HTR-8/SVneo (cell line): ENCODE data around the gene KCNK5.

ENCODE experiments used
- DNase-seq: peaks from one replicate; pipeline ENCODE4 v3.0.0; 2011; ENCODE audit warnings: low spot score, mixed read lengths; ENCODE audit not compliant: insufficient read length
- FAIRE-seq: peaks from 2 replicates; lab custom pipeline; 2011; peaks lifted over from hg19 to GRCh38; lab: Jason Lieb, UNC

The KCNK5 gene

GRCh38 chr6:39181826-39182225, 47.4 kb downstream of the KCNK5 start:
- DNase-seq: no peak
- FAIRE-seq: no peak

DNA sequence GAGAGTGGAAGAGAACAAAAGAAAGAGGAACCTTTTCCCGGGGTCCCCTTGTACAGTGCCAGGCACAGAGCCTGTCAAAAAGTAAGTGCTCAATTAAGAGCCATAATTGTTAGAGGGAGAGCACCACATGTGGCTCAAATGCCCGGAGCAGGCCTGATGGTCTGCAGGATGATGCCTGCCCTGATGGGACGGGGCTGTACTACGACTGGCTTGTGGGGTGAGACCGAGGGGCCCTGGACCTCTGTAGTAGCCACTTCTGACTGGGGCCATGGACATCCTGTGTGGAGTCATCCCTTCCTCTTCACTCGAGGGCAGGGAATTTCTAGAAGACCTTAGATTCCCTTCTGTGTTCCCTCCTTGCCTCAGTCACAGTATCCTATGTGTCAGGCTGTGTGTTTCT, 47.9 kb downstream of the KCNK5 start:
- FAIRE-seq: no peak
- DNase-seq: no peak

DNA sequence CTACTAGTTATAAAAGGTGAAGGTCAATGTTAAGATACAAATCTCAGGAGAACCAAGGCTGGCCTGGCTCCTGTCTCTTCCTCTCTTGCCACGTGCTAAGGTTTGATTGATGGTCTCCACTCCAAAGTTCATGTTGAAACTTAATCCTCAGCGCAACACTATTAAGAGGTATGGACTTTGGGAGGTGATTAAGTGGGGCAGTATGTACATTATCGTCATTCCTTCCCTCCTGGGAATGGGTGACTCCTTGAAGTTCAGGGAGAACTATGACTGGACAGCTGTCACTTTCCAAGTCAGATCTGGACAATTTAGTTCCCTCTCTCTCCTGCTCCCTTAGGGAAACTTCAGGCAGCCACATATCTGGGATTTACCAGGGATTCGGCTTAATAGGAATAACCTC, 50.5 kb downstream of the KCNK5 start:
- FAIRE-seq (no peak), DNase-seq (no peak)

DNA sequence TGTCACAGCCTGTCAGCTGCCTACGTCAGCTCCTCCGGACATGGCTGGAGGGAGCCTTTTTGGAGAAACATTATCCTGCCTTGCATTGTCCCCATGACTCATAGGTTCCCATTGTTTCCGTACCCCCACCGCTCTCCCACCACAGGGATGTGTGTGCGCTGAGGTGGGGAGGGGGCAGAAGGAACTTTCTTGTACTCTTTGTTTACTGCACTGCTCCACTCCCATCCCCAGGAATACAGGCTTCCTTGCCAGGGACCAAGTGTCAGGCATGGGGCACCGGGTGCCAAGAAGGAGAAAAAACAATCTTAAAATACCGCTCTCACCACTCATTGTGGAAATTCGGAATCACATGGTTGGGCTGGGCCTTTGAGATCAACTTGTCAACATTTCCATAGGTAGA, 51.0 kb downstream of the KCNK5 start:
- no peak for DNase-seq
- FAIRE-seq: no peak

GRCh38 chr6:39177130-39177529, 52.1 kb downstream of the KCNK5 start:
- DNase-seq: no peak
- no peak for FAIRE-seq

- FAIRE-seq (no peak), DNase-seq (no peak)
Observed at GRCh38 chr6:39173270-39173669, 56.0 kb downstream of the KCNK5 start.

DNA sequence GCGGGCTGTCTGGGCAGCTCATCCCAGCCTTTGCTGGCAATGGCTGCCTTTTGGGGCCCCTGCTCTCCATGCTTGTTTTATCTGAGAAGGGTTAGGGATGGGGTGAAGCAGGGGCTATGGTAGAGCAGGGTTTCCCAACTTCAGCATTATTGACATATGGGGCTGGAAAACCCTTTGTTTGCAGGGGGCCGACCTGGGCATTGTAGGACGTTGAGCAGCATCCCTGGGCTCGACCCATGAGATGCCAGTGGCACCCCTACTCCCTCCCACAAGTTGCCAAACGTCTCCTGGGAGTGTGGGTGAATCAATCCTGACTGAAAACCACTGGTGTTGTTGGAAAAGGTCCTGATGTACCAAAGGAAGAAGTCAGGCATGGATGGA, 56.9 kb downstream of the KCNK5 start:
- FAIRE-seq (no peak), DNase-seq (no peak)

DNA sequence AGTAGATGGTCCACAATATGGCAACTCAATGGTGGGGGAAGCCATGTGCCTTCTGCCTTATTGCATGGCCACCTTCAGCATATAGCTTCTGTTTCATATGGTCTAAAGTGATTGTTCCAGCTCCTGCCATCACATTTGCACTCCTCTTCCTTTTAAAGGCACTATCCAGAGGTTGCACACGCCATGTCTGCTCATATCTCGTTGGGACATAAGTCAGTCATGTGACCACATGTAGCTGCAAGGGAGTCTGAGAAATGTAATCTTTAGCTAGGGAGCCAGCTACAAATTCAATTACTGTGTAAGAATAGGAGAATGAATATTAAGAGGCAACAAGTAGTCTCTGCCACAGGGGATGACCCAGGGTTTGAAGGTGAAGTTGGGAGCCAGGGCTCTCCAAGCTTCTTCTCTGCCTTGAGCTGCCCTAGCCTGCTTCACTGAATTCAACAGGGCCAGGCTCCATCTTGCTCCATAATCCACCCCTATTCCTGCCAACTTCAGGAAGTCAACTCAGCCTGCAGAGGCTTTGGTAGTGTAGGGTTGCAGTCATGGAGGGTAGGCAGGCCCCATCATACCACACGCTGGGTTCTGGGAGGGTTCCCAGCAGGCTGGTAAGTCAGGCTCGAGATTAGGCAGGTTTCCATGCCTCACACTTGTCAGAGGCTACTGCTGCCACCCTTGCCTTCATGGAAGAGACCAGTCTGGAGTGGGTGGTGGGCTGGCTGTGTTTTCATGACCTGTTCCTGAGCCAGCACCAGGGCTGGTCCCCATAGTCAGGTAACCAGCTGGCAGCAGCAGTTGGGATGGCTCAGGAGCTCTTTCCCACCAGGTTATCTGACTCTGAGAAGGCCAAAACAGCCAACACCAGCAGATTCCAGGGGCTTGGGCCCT, 57.5 kb downstream of the KCNK5 start:
- DNase-seq (no peak), FAIRE-seq (no peak)

- FAIRE-seq (no peak), DNase-seq (no peak)
Observed at GRCh38 chr6:39170860-39171259, 58.4 kb downstream of the KCNK5 start.

GRCh38 chr6:39170389-39170788, 58.9 kb downstream of the KCNK5 start:
- FAIRE-seq (no peak), DNase-seq (no peak)

DNA sequence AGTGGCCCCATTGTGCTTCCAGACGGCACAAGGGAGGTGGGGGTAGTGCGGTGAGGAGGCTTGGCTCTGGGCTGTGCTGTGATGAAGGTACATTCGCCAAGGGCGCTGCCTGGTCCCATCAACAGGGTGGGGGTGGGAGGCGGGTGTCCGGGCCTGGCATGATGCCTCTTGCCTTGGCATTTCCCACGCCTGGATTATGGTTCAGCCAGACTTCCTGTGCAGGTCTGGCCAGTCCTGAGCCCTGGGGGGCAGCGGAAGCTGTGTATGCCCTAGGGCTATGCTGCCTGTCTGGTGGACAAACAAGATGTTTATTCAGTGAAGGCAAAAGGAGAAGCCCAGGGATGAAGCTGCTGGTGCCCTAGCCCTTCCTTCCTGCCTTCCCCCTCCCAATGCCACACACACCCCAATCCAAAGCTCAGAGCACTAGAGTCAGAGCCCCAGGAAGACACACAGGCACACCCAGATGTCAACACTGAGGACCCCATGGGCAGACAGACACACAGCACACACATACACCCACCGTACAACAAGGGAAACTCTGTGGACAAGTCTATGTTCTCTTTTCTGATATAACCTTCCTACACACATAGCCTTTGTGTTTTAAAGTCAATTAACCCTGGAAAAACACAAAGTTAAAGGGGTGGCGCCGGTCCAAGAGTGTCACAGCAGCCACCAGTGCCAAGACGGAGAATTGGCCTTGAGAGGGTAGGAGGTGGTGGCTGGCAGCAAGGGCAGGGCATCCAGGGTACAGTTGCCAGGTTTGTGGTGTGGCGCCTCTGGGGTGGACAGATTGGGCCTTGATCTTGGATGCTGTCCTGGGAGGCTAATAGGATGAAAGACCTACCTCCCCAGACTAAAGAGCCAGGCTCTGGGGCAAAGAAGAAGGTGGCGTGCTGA, 59.6 kb downstream of the KCNK5 start:
- DNase-seq (no peak), FAIRE-seq (no peak)

DNA sequence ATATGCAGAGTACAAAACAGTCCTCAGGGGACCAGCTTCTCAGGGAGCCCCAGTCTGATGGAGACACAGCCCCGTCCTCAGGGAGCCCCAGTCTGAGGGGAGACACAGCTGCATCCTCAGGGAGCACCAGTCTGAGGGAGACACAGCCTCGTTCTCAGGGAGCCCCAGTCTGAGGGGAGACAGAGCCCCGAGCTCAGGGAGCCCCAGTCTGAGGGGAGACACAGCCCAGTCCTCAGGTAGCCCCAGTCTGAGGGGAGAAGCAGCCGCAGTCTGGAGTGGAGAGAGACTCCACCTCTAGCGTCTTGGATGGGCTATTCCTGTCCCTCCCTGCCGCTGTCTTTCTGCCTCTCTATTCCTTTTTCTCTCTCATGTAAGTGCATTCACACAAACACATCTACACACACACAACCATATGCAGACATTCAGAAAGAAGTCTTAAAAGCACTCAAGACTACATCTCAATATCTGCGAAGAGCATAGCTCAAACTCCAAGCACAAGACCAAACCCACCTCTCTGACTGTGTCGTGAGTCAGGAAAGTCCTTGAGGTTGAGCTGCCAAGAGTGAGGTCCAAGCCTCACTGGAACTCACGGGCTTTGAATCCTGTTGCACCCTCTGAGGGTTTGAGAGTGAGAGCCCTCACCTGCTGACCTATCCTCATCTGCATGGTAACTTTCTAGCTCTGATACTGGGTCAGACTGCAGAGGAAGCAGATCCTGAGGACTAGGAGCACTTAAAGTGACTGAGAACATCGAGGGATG, 61.2 kb downstream of the KCNK5 start:
- no peak for FAIRE-seq
- DNase-seq: no peak

DNA sequence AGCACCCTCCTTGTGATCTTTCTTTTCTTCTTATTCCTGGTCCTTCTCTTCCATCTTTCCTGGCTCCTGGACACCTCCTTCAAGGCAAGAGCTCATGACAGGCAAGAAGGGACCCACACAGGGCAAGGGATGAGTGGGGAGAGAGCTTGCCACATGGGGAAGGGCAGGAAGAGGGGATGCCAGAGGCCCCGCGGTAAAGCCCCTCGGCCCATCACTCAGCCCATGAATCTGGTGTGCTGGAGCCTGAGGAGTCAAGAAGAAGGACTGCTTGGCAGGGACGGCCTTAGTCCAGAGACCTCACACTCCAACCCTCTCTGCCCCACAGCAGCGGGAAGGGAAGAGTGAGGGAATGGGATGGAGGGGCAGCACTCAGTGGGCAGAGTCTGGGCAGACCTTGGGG, 62.0 kb downstream of the KCNK5 start:
- DNase-seq (no peak), FAIRE-seq (no peak)

DNA sequence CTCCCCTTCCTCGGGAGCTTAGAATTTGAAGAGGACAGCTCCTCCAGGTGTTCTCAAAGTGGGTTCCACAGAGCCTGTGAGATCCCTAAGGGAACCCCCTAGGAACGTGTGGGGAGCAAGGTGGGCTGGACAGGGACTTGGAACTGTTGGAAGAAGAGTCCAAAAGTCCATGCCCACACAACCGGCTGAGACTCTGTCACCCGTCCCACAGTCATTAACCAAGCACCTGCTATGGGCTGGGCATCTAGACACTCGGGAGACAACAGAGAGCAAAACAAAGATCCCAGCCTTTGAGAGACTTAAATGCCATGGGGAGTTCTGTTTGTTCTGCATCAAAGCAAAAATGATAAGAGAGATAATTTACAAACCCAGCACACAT, 62.4 kb downstream of the KCNK5 start:
- no peak for FAIRE-seq

GRCh38 chr6:39166189-39166911, 62.9 kb downstream of the KCNK5 start:
- FAIRE-seq: peak; percentile 83
- DNase-seq: peak; percentile 67

More for the DNA sequence above, 62.4 kb downstream of the KCNK5 start:
- DNase-seq: no peak

GRCh38 chr6:39157511-39157910, 71.8 kb downstream of the KCNK5 start:
- DNase-seq: no peak
- no peak for FAIRE-seq

- FAIRE-seq (no peak), DNase-seq (no peak)
Observed at GRCh38 chr6:39156801-39157200, 72.5 kb downstream of the KCNK5 start.

GRCh38 chr6:39154705-39155104, 74.6 kb downstream of the KCNK5 start:
- FAIRE-seq (no peak), DNase-seq (no peak)

- DNase-seq (no peak), FAIRE-seq (no peak)
Observed at GRCh38 chr6:39153766-39154397, 75.4 kb downstream of the KCNK5 start.
